BJ (cell line): ENCODE measurements around the gene NDRG2. TPM values are rescaled to one million over a fixed set of nuclear protein-coding genes. Genes with fewer than 3 reads are reported as not detected.

Experiments
- CTCF ChIA-PET: fragments of 350-600 bp; formaldehyde crosslinking; extraction: SDS; loops from one replicate; lab custom pipeline; 2021; ENCODE audit warnings: antibody characterized with exemption, inconsistent platforms; lab: Yijun Ruan, JAX
- POLR2A ChIA-PET: fragments of 300-600 bp; sonication (Branson Sonifier 250); formaldehyde crosslinking; extraction: SDS; loops from one replicate; lab custom pipeline; 2021; ENCODE audit warnings: antibody characterized with exemption; lab: Charles Lee
- DNase-seq: peaks from one replicate; pipeline ENCODE4 v3.0.0-alpha.2; 2011; ENCODE audit warnings: low read depth
- H3K27me3 ChIP-seq: 2 replicates; pipeline ENCODE4 v1.6.0; 2011; ENCODE audit warnings: low read length; ENCODE audit not compliant: control insufficient read depth, insufficient read depth
- H3K36me3 ChIP-seq: 2 replicates; pipeline ENCODE4 v1.5.1; 2011; ENCODE audit warnings: low read length; ENCODE audit not compliant: control insufficient read depth, insufficient read depth
- H3K4me3 ChIP-seq: 2 replicates; pipeline ENCODE4 v1.5.1; 2011; ENCODE audit warnings: low read depth, mild to moderate bottlenecking, control low read depth, low read length
- CTCF ChIP-seq: IDR thresholded peaks from 2 replicates; pipeline ENCODE4 v1.5.1; 2011; ENCODE audit warnings: low read depth, mild to moderate bottlenecking, control low read depth, inconsistent platforms, low read length, moderate library complexity; ENCODE audit not compliant: insufficient read depth
- polyA plus RNA-seq: library from polyadenylated mRNA; depleted of rRNA; stranded (reverse); fragments of >200 nt; gene quantifications from 2 replicates; pipeline ENCODE4 v1.2.3, GENCODE V29; 2011

NDRG2 gene
- polyA plus RNA-seq, 1 experiment, result 1.1 TPM

DNA sequence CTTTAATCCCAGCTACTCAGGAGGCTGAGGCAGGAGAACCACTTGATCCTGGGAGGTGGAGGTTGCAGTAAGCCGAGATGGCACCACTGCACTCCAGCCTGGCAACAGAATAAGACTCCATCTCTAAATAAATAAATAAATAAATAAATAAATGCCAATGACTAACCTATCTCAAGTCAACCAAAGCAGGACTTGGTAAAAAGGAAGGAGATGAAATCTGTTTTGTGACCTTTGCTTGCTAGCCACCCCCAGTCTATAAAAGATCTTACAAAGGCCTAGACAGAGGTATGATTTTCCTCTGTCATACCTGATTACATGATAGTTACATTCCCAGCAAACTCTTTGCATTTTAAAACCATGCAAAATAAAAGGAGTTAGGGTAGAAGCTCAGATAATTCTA is 48.6 kb downstream of the NDRG2 start:
- H3K27me3 ChIP-seq, result no peaks in the 10 kb centered on the region
- no peak overlapping the region for H3K4me3 ChIP-seq
- TF ChIP-seq CTCF, result no peak
- no peak for DNase-seq
- ChIA-PET CTCF (interaction anchor here (0.9 kb wide), 1 partner anchor 39 kb away, joined by 5 read pairs; no protein-coding TSS in a partner anchor), POLR2A (no interaction called here)
- H3K36me3 ChIP-seq, result no peaks in the 10 kb centered on the region

DNA sequence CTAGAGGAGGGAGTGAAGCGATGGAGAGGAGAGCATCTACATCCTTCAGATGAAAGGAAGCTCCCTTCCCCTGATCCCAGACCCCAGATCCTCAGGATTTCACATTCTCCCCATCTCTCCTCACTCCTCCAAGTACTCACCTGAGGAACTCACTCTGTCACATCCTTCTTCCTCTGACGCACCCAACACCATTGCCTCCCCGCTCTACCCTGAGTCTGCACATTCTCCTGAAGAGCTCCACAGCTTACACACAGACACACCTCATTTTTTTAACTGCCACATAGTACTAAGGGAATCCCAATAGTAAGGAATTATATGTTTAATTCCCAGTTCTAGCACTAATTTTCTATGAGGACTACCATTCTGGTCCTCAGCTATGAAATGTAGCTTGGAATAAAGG is 51.4 kb downstream of the NDRG2 start:
- DNase-seq, result no peak
- Histone ChIP-seq H3K27me3 (no peaks in the 10 kb centered on the region), H3K4me3 (no peak overlapping the region), H3K36me3 (no peaks in the 10 kb centered on the region)
- POLR2A ChIA-PET, result no interaction called here
- TF ChIP-seq CTCF, result no peak
- CTCF ChIA-PET, result interaction anchor here (0.7 to 5.6 kb wide), 9 partner anchors 9 to 131 kb away, joined by 3 to 53 read pairs (median 7); no protein-coding TSS in a partner anchor

GRCh38 chr14:20971705-20972021 is 53.2 kb downstream of the NDRG2 start:
- Histone ChIP-seq H3K36me3 (no peaks in the 10 kb centered on the region), H3K4me3 (no peak overlapping the region; the same call in 1 of the 2 replicates), H3K27me3 (peaks cover 2% of the 10 kb centered on the region; the same call in 1 of the 2 replicates)
- no peak for TF ChIP-seq CTCF
- POLR2A ChIA-PET, result interaction anchor here (0.6 kb wide), 1 partner anchor 10 kb away, joined by 4 read pairs; no protein-coding TSS in a partner anchor
- no peak for DNase-seq
- CTCF ChIA-PET, result interaction anchor here (0.6 to 5.6 kb wide), 40 partner anchors 8 to 350 kb away, joined by 3 to 53 read pairs (median 6); partner anchors contain the start of genes ARHGEF40, RNASE2 and SLC39A2

DNA sequence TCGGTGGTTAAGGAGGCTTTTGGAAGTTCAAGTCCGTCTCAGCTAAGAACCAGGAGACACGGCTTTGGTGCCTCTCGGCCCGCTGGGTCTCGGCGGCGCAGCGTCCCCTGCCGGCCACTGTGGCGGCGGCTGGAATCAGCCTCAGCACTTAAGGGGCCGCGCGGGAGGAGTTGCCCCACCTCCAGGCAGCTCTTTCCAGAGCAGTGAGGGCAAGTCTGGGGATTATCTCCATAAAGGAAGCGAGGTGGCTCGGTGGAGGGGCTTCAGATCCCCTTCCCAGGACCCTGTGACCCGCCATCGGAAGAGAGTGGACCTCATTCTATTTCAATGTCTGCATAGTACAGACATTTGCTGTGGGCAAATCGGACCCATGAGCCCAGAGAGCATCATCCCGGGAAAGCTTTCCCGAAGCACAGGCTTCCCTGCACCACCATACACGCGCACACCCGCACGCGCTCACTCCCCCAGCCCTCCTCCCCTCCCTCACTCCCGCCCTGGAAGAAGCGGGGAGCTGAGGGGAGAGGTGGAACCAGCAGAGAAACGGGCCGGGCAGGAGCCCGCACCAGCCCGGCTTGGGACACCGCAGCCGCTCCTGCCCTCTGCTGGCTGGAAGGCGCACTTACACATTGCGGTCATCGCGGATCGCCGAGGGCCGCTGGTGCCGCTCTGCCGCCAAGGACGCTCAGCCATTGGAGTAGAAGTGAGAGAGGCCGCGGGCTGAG is 53.7 kb downstream of the NDRG2 start:
- Histone ChIP-seq H3K4me3 (peak overlapping the region; percentile 44), H3K36me3 (no peaks in the 10 kb centered on the region), H3K27me3 (peaks cover 2% of the 10 kb centered on the region; the same call in 1 of the 2 replicates)
- DNase-seq, result no peak
- ChIA-PET POLR2A (interaction anchor here (0.6 kb wide), 1 partner anchor 10 kb away, joined by 4 read pairs; no protein-coding TSS in a partner anchor), CTCF (interaction anchor here (0.5 to 5.6 kb wide), 55 partner anchors 8 to 364 kb away, joined by 3 to 53 read pairs (median 5); partner anchors contain the start of genes ARHGEF40, RNASE2 and SLC39A2)
- TF ChIP-seq CTCF, result peak; percentile 100

- ChIA-PET CTCF (interaction anchor here (0.5 to 5.6 kb wide), 45 partner anchors 8 to 363 kb away, joined by 3 to 53 read pairs (median 6); partner anchors contain the start of genes ARHGEF40, RNASE2 and SLC39A2), POLR2A (no interaction called here)
- H3K27me3 ChIP-seq, result peaks cover 4% of the 10 kb centered on the region; the same call in 1 of the 2 replicates
- peak overlapping the region; percentile 44 for H3K4me3 ChIP-seq
- DNase-seq, result no peak
- H3K36me3 ChIP-seq, result no peaks in the 10 kb centered on the region
- TF ChIP-seq CTCF, result no peak
Observed at GRCh38 chr14:20970647-20970982, 54.2 kb downstream of the NDRG2 start.
